Esophagus muscularis mucosa (tissue), 4 donors: ENCODE results near the gene ST7.

ENCODE experiments used
- CTCF ChIP-seq, 3 experiments: fragments of 200-600 bp in 2 of 3; fragments of 450-650 bp in 1 of 3; sonication (generic) in 2 of 3; IDR thresholded peaks; one replicate each; pipeline ENCODE4 v1.5.1; 2017 to 2019; ENCODE audit warnings: antibody characterized with exemption in 3 of 3, mild to moderate bottlenecking in 2 of 3, moderate library complexity in 1 of 3
- EP300 ChIP-seq: sonication (generic); formaldehyde crosslinking; IDR thresholded peaks from one replicate; pipeline ENCODE4 v1.6.1; 2017; ENCODE audit warnings: antibody characterized with exemption
- POLR2A ChIP-seq: fragments of 450-650 bp; IDR thresholded peaks from one replicate; pipeline ENCODE4 v1.6.1; 2017; ENCODE audit warnings: antibody characterized with exemption, moderate library complexity, mild to moderate bottlenecking, low read depth
- POLR2AphosphoS5 ChIP-seq, 2 donors: sonication (generic); formaldehyde crosslinking; IDR thresholded peaks; one replicate each; pipeline ENCODE4 v1.6.1; 2017; ENCODE audit warnings: antibody characterized with exemption in 2 of 2

- TF ChIP-seq POLR2A (no peak), CTCF (IDR thresholded peaks at IDR 0.05) (no peak), POLR2AphosphoS5 (IDR thresholded peaks at IDR 0.05) (no peak), EP300 (no peak)
These were observed 173.4 kb downstream of the ST7 start for GRCh38 chr7:117126676-117127075.
